ENCODE measurements around the gene INSIG1. TPM values are rescaled to one million over a fixed set of nuclear protein-coding genes. Genes with fewer than 3 reads are reported as not detected.

Gene INSIG1
- total RNA-seq, 1 donor from 2014 or later: 21.8 TPM

DNA sequence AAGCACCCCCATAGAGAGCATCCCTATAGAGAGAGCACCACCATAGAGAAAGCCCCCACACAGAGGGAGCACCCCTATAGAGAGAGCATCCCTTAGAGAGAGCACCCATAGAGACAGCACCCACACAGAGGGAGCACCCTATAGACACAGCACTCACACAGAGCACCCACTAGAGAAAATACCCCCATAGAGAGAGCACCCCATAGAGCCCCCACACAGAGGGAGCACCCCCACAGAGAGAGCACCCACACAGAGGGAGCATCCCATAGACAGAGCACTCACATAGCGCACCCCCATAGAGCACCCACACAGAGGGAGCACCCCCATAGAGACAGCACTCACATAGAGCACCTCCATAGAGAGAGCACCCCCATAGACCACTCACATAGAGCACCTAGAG is 48.6 kb downstream of the INSIG1 start:
- no peaks in the 10 kb centered on the region for H3K9me3 Mint-ChIP-seq (ENCODE audit: unreplicated experiment)
- peaks cover 4% of the 10 kb centered on the region for H3K4me1 Mint-ChIP-seq (ENCODE audit: unreplicated experiment)
- H3K4me3 Mint-ChIP-seq (ENCODE audit: unreplicated experiment): no peak overlapping the region
- H3K27me3 Mint-ChIP-seq (ENCODE audit: unreplicated experiment): peaks cover 3% of the 10 kb centered on the region
- no peak overlapping the region for H3K27ac Mint-ChIP-seq (ENCODE audit: unreplicated experiment)
- TF ChIP-seq, protein P1, sequence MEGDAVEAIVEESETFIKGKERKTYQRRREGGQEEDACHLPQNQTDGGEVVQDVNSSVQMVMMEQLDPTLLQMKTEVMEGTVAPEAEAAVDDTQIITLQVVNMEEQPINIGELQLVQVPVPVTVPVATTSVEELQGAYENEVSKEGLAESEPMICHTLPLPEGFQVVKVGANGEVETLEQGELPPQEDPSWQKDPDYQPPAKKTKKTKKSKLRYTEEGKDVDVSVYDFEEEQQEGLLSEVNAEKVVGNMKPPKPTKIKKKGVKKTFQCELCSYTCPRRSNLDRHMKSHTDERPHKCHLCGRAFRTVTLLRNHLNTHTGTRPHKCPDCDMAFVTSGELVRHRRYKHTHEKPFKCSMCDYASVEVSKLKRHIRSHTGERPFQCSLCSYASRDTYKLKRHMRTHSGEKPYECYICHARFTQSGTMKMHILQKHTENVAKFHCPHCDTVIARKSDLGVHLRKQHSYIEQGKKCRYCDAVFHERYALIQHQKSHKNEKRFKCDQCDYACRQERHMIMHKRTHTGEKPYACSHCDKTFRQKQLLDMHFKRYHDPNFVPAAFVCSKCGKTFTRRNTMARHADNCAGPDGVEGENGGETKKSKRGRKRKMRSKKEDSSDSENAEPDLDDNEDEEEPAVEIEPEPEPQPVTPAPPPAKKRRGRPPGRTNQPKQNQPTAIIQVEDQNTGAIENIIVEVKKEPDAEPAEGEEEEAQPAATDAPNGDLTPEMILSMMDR (IDR thresholded peaks at IDR 0.05): no peak
- no peaks in the 10 kb centered on the region for H3K36me3 Mint-ChIP-seq (ENCODE audit: unreplicated experiment)
- DNase-seq (ENCODE audit: extremely low spot score, unreplicated experiment): no peak

DNA sequence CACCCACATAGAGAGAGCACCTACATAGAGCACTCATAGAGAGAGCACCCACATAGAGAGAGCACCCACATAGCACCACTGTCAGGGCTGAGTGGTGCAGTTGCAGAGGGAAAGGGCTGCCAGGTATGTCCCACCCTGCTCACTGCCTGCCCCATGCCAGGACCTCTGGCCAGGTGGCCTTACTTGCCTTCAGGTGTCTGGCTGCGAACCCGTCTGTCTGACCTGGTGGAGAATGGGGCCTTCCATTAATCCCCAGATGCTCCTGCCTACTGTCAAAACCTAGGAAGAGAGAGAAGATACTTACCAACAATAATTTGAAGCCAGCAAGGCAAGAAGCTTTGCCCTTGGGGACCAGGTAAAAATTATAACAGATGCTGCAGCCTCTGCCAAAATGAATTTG is 51.1 kb downstream of the INSIG1 start:
- no peak overlapping the region for H3K4me3 Mint-ChIP-seq (ENCODE audit: unreplicated experiment)
- H3K36me3 Mint-ChIP-seq (ENCODE audit: unreplicated experiment): no peaks in the 10 kb centered on the region
- peaks cover 3% of the 10 kb centered on the region for H3K27me3 Mint-ChIP-seq (ENCODE audit: unreplicated experiment)
- TF ChIP-seq, protein P1 (IDR thresholded peaks at IDR 0.05): no peak
- no peak for DNase-seq (ENCODE audit: extremely low spot score, unreplicated experiment)
- H3K27ac Mint-ChIP-seq (ENCODE audit: unreplicated experiment): no peak overlapping the region
- peaks cover 4% of the 10 kb centered on the region for H3K4me1 Mint-ChIP-seq (ENCODE audit: unreplicated experiment)
- H3K9me3 Mint-ChIP-seq (ENCODE audit: unreplicated experiment): no peaks in the 10 kb centered on the region

DNA sequence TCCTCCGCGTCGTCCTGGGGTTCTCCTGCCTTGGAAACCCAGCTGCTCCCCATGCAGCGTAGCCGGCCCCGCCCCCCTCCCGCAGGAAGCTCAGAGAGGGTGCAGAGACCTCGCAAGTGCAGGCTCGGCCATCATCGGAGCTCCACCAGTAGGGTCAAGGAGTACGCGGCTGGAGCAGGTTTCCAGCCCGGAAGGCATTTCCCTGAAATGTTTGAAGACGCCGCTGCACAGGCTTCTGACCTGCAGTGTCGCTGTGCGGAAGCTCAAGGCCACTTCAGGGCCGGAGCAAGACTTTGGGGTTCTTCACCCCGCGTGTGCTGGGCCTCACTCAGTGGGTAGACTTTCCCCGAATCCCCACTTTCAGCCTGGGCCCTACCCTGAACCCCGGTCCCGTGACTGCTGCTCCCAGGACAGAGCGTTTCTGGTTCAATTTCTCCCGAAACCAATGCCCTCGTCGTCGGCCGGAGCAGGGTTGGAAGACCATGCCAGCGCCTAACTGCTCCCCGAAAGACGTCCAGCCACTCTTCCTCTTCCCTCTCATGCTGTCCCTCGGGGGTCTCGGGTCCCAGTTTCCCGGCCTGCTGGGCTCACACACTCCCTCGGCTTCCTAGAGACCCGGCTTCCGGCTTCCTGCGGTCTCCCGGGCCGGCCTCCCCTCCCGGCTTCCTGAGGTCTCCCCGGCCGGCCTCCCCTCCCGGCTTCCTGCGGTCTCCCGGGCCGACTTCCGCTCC is 52.1 kb downstream of the INSIG1 start:
- Mint-ChIP-seq H3K36me3 (ENCODE audit: unreplicated experiment) (no peaks in the 10 kb centered on the region), H3K27me3 (ENCODE audit: unreplicated experiment) (peaks cover 3% of the 10 kb centered on the region), H3K9me3 (ENCODE audit: unreplicated experiment) (no peaks in the 10 kb centered on the region), H3K4me3 (ENCODE audit: unreplicated experiment) (no peak overlapping the region), H3K4me1 (ENCODE audit: unreplicated experiment) (peaks cover 4% of the 10 kb centered on the region), H3K27ac (ENCODE audit: unreplicated experiment) (no peak overlapping the region)
- DNase-seq (ENCODE audit: extremely low spot score, unreplicated experiment): no peak
- TF ChIP-seq, protein P1 (IDR thresholded peaks at IDR 0.05): no peak

DNA sequence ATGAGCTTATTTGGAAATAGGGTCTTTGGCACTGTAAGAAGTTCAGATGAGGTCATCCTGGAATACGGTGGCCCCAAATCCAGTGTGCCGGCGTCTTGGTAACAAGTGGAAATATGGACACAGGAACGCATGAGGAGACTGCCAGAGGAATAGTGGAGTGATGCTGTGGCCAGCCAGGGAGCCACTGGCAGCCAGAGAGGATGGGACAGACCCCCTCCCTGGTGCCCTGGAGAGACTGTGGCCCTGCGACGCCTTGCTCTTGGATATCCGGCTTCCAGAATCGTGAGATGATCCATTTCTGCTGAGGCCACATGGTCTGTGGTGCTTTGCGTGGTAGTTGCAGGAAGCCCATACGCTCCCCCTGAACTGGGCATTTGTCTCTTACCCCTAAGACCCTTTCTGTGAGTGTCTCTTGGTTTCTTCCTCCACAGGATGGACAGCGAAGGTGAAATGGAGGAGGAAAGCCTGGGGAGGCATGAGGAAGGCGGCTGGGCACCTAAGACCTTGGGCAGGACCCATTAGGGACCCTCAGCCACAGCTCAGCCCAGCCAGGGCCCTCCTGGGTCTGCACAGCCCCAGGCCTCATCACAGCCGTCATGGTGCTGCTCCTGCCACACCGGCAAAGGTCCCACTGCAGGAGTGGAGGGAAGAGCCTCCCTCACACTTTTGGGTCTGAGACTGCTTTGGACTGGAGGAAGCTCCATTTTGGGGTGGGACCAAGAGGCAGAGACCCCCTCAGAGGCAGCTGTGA is 53.6 kb downstream of the INSIG1 start:
- peaks cover 7% of the 10 kb centered on the region for H3K27me3 Mint-ChIP-seq (ENCODE audit: unreplicated experiment)
- DNase-seq (ENCODE audit: extremely low spot score, unreplicated experiment): no peak
- TF ChIP-seq, protein P1 (IDR thresholded peaks at IDR 0.05): no peak
- no peaks in the 10 kb centered on the region for H3K36me3 Mint-ChIP-seq (ENCODE audit: unreplicated experiment)
- H3K4me3 Mint-ChIP-seq (ENCODE audit: unreplicated experiment): no peak overlapping the region
- no peaks in the 10 kb centered on the region for H3K9me3 Mint-ChIP-seq (ENCODE audit: unreplicated experiment)
- H3K27ac Mint-ChIP-seq (ENCODE audit: unreplicated experiment): no peak overlapping the region
- H3K4me1 Mint-ChIP-seq (ENCODE audit: unreplicated experiment): no peaks in the 10 kb centered on the region

DNA sequence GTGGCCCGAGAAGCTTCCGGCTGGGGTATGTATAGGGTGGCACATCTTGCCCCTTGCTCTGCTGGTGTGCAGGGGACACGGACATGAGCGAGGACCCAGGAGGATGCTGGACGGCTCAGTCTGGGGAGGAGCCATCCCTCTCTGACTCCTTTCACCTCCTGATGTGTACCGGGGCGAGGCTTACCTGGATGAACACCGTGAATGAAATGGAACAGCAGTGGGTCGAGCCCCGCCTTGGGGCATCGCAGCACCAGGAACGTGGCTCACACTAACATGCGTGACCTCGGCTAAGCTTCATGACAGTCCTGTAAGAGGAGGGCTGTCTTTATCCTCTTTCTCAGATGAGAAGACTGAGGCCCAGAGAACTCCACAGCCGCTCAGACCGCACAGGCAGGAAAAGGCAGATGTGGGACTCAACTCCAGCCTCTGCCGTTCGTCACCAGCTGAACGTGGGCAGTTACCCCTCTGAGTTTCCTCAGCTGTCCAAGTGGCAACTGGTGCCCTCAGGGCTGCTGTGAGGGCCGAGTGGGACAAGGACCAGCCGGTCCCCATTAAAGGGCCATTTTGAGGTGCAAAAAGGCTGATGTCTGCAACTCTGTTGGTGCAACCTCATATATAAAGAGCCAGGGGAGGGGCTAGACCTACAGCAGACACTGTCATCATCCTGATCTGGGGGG is 54.5 kb downstream of the INSIG1 start:
- Mint-ChIP-seq H3K27me3 (ENCODE audit: unreplicated experiment) (peaks cover 14% of the 10 kb centered on the region), H3K27ac (ENCODE audit: unreplicated experiment) (no peak overlapping the region), H3K36me3 (ENCODE audit: unreplicated experiment) (no peaks in the 10 kb centered on the region), H3K9me3 (ENCODE audit: unreplicated experiment) (no peaks in the 10 kb centered on the region), H3K4me1 (ENCODE audit: unreplicated experiment) (no peaks in the 10 kb centered on the region), H3K4me3 (ENCODE audit: unreplicated experiment) (no peak overlapping the region)
- TF ChIP-seq, protein P1 (IDR thresholded peaks at IDR 0.05): no peak
- no peak for DNase-seq (ENCODE audit: extremely low spot score, unreplicated experiment)
